ENCODE data around the gene XIRP1. TPM values are rescaled to one million over a fixed set of nuclear protein-coding genes. Genes with fewer than 3 reads are reported as not detected.

Gene XIRP1
- total RNA-seq, 2 donors from 2014 or later: not detected

- WGBS, 2 donors: 55 to 73% methylated on average over 4 of the region's 4 CpGs
These were observed 19.1 kb upstream of the XIRP1 start for GRCh38 chr3:39211332-39212130.

GRCh38 chr3:39210078-39210477 is 17.7 kb upstream of the XIRP1 start:
- intact Hi-C loops (cut with DNase I): no loop called here
- no peak overlapping the region for H3K27ac ChIP-seq
- ATAC-seq (no peak), DNase-seq (no peak)
- H3K36me3 ChIP-seq (replicated peaks in 1 of 2; ENCODE audit: insufficient read depth in 1 of 2, low read depth in 2 of 2): no peaks in the 10 kb centered on the region
- WGBS, 2 donors: 82 to 85% methylated on average over 3 of the region's 3 CpGs
- no peak for TF ChIP-seq POLR2A (IDR thresholded peaks at IDR 0.05)
- TF ChIP-seq CTCF (IDR thresholded peaks at IDR 0.05): no peak
- H3K27me3 ChIP-seq: no peaks in the 10 kb centered on the region
- no peak overlapping the region for H3K4me3 ChIP-seq
- no peaks in the 10 kb centered on the region for H3K4me1 ChIP-seq
- H3K9me3 ChIP-seq: no peaks in the 10 kb centered on the region

More at GRCh38 chr3:39211332-39212130, 19.1 kb upstream of the XIRP1 start:
- Histone ChIP-seq H3K4me1 (no peaks in the 10 kb centered on the region), H3K27ac (no peak overlapping the region), H3K9me3 (no peaks in the 10 kb centered on the region), H3K27me3 (no peaks in the 10 kb centered on the region), H3K36me3 (replicated peaks in 1 of 2; ENCODE audit: insufficient read depth in 1 of 2, low read depth in 2 of 2) (no peaks in the 10 kb centered on the region), H3K4me3 (no peak overlapping the region)
- TF ChIP-seq CTCF (IDR thresholded peaks at IDR 0.05): no peak
- no peak for DNase-seq
- ATAC-seq: no peak
- intact Hi-C loops (cut with DNase I): no loop called here

GRCh38 chr3:39209329-39209970 is 17.1 kb upstream of the XIRP1 start:
- no peak for TF ChIP-seq POLR2A (IDR thresholded peaks at IDR 0.05)
- TF ChIP-seq CTCF (IDR thresholded peaks at IDR 0.05): no peak
- ATAC-seq (no peak), DNase-seq (no peak)
- intact Hi-C loops (cut with DNase I): no loop called here
- H3K36me3 ChIP-seq (replicated peaks in 1 of 2; ENCODE audit: insufficient read depth in 1 of 2, low read depth in 2 of 2): no peaks in the 10 kb centered on the region
- H3K4me1 ChIP-seq: no peaks in the 10 kb centered on the region
- WGBS, 2 donors: 88 to 96% methylated on average over 1 of the region's 1 CpG
- H3K27ac ChIP-seq: no peak overlapping the region
- no peak overlapping the region for H3K4me3 ChIP-seq
- no peaks in the 10 kb centered on the region for H3K27me3 ChIP-seq
- H3K9me3 ChIP-seq: no peaks in the 10 kb centered on the region

- intact Hi-C loops (cut with DNase I): no loop called here
- H3K4me3 ChIP-seq: no peak overlapping the region
- H3K4me1 ChIP-seq: no peaks in the 10 kb centered on the region
- no peaks in the 10 kb centered on the region for H3K27me3 ChIP-seq
- TF ChIP-seq CTCF (IDR thresholded peaks at IDR 0.05) (peak; percentile 27 to 65 (median 55)), POLR2A (IDR thresholded peaks at IDR 0.05) (no peak)
- ATAC-seq: peak; percentile 79
- DNase-seq: peak; percentile 59 to 69 (median 64)
- H3K9me3 ChIP-seq: no peaks in the 10 kb centered on the region
- no peak overlapping the region for H3K27ac ChIP-seq
- no peaks in the 10 kb centered on the region for H3K36me3 ChIP-seq (replicated peaks in 1 of 2; ENCODE audit: insufficient read depth in 1 of 2, low read depth in 2 of 2)
- 26 to 27% methylated on average over 7 of the region's 7 CpGs for WGBS, 2 donors
These were observed 16.2 kb upstream of the XIRP1 start for GRCh38 chr3:39208463-39209055.
